ENCODE measurements around the gene PRPF8. TPM values are rescaled to one million over a fixed set of nuclear protein-coding genes. Genes with fewer than 3 reads are reported as not detected.

Gene PRPF8
- total and polyA plus RNA-seq, 4 donors = 50.2 to 110 (median 82.3) TPM

DNA sequence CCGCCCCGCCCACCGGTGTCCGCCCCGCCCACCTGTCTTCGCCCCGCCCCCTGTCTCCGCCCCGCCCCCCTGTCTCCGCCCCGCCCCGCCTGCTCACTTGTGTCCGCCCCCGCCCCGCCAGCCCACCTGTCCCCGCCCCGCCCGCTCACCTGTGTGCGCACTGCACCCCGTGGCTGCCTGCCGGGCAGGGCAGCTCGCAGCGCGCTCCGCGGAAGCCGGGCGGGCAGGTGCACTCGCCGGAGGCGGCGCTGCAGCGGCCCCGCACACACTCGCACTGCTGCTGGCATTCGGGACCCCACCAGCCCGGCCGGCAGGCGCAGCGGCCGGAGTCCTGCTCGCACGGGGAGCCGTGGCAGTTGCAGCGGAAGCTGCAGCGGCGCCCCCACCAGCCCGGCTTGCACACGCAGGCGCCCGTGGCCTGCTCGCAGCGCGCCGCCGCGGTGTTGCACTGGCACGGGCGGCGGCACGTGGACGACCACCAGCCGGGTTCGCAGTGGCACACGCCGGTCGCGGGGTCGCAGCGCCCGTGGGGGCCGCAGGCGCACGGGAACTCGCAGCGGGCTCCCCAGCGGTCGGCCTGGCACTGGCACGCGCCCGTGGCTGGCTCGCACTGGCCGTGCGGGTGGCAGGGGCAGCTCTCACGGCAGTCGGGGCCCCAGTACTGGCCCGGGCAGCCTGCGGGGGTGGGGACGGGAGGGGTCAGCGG is 41.2 kb downstream of the PRPF8 start:
- Histone ChIP-seq H3K4me3 (ENCODE audit: low read depth in 1 of 3, low read length in 3 of 3) (peak overlapping the region in 2 of 3 donors; percentile 32 to 43), H3K36me3 (ENCODE audit: control insufficient read depth in 4 of 4, insufficient read depth in 3 of 4, low read depth in 1 of 4, low read length in 3 of 4) (peaks cover 0 to 8% (median 5%) of the 10 kb centered on the region in 4 donors), H3K27me3 (ENCODE audit: control insufficient read depth in 4 of 4, insufficient read depth in 4 of 4, low read length in 3 of 4) (no peaks in the 10 kb centered on the region), H3K27ac (ENCODE audit: low read depth in 1 of 2, low read length in 2 of 2) (peak overlapping the region; percentile 69 to 72), H3K9ac (ENCODE audit: low read depth in 1 of 2, low read length in 2 of 2) (no peak overlapping the region), H3K4me1 (ENCODE audit: control insufficient read depth in 4 of 4, insufficient read depth in 4 of 4, low read length in 3 of 4) (peaks cover 8 to 42% (median 19%) of the 10 kb centered on the region in 4 donors), H3K9me3 (ENCODE audit: control insufficient read depth in 4 of 4, low read length in 3 of 4) (no peaks in the 10 kb centered on the region)
- WGBS = 6% methylated on average over 90 of the region's 90 CpGs
- TF ChIP-seq, protein P1, sequence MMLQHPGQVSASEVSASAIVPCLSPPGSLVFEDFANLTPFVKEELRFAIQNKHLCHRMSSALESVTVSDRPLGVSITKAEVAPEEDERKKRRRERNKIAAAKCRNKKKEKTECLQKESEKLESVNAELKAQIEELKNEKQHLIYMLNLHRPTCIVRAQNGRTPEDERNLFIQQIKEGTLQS (IDR thresholded peaks at IDR 0.05) = no peak
- TF ChIP-seq SP1 (IDR thresholded peaks at IDR 0.05) (no peak), GABPA (IDR thresholded peaks at IDR 0.05 in 1 of 2, conservative IDR thresholded peaks at IDR 0.05 in 1 of 2) (no peak), FOXA1 (IDR thresholded peaks at IDR 0.05) (no peak), YY1 (IDR thresholded peaks at IDR 0.05) (no peak), FOXA2 (IDR thresholded peaks at IDR 0.05) (no peak), HNF4A (conservative IDR thresholded peaks at IDR 0.05) (no peak), RXRA (IDR thresholded peaks at IDR 0.05) (no peak), NR2F2 (IDR thresholded peaks at IDR 0.05) (no peak)
- TF ChIP-seq, protein P2, sequence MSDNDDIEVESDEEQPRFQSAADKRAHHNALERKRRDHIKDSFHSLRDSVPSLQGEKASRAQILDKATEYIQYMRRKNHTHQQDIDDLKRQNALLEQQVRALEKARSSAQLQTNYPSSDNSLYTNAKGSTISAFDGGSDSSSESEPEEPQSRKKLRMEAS (IDR thresholded peaks at IDR 0.05) = no peak
- TF ChIP-seq, protein P3, sequence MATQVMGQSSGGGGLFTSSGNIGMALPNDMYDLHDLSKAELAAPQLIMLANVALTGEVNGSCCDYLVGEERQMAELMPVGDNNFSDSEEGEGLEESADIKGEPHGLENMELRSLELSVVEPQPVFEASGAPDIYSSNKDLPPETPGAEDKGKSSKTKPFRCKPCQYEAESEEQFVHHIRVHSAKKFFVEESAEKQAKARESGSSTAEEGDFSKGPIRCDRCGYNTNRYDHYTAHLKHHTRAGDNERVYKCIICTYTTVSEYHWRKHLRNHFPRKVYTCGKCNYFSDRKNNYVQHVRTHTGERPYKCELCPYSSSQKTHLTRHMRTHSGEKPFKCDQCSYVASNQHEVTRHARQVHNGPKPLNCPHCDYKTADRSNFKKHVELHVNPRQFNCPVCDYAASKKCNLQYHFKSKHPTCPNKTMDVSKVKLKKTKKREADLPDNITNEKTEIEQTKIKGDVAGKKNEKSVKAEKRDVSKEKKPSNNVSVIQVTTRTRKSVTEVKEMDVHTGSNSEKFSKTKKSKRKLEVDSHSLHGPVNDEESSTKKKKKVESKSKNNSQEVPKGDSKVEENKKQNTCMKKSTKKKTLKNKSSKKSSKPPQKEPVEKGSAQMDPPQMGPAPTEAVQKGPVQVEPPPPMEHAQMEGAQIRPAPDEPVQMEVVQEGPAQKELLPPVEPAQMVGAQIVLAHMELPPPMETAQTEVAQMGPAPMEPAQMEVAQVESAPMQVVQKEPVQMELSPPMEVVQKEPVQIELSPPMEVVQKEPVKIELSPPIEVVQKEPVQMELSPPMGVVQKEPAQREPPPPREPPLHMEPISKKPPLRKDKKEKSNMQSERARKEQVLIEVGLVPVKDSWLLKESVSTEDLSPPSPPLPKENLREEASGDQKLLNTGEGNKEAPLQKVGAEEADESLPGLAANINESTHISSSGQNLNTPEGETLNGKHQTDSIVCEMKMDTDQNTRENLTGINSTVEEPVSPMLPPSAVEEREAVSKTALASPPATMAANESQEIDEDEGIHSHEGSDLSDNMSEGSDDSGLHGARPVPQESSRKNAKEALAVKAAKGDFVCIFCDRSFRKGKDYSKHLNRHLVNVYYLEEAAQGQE (IDR thresholded peaks at IDR 0.05) = no peak
- TF ChIP-seq, protein P4, sequence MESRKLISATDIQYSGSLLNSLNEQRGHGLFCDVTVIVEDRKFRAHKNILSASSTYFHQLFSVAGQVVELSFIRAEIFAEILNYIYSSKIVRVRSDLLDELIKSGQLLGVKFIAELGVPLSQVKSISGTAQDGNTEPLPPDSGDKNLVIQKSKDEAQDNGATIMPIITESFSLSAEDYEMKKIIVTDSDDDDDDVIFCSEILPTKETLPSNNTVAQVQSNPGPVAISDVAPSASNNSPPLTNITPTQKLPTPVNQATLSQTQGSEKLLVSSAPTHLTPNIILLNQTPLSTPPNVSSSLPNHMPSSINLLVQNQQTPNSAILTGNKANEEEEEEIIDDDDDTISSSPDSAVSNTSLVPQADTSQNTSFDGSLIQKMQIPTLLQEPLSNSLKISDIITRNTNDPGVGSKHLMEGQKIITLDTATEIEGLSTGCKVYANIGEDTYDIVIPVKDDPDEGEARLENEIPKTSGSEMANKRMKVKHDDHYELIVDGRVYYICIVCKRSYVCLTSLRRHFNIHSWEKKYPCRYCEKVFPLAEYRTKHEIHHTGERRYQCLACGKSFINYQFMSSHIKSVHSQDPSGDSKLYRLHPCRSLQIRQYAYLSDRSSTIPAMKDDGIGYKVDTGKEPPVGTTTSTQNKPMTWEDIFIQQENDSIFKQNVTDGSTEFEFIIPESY (IDR thresholded peaks at IDR 0.05) = no peak
- DNase-seq (ENCODE audit: low spot score) = no peak

DNA sequence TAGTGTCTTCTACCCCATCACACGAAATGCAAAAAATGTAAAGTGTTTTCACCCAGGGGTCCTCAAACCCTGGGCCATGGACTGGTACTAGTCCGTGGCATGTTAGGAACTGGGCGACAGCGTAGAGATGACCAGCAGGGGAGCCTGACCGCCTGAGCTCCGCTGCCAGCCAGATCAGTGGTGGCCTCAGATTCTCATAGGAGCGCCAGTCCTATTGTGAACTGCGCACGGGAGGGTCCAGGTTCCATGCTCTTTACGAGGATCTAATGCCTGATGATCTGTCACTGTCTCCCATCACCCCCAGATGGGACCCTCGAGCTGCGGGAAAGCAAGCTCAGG is 43.6 kb downstream of the PRPF8 start:
- TF ChIP-seq FOXA2 (IDR thresholded peaks at IDR 0.05) (no peak), RAD21 (IDR thresholded peaks at IDR 0.05) (no peak), HNF4A (conservative IDR thresholded peaks at IDR 0.05) (no peak), TAF1 (conservative IDR thresholded peaks at IDR 0.05) (no peak), SP1 (IDR thresholded peaks at IDR 0.05) (no peak), NR2F2 (IDR thresholded peaks at IDR 0.05) (no peak), YY1 (IDR thresholded peaks at IDR 0.05) (no peak), FOXA1 (IDR thresholded peaks at IDR 0.05) (no peak)
- TF ChIP-seq, protein P3 (IDR thresholded peaks at IDR 0.05) = no peak
- peaks cover 3 to 11% (median 8%) of the 10 kb centered on the region in 4 donors for H3K36me3 ChIP-seq (ENCODE audit: control insufficient read depth in 4 of 4, insufficient read depth in 3 of 4, low read depth in 1 of 4, low read length in 3 of 4)
- 88% methylated on average over 12 of the region's 12 CpGs for WGBS
- H3K4me3 ChIP-seq (ENCODE audit: low read depth in 1 of 3, low read length in 3 of 3) = no peak overlapping the region
- H3K9me3 ChIP-seq (ENCODE audit: control insufficient read depth in 4 of 4, low read length in 3 of 4) = no peaks in the 10 kb centered on the region
- no peak overlapping the region for H3K9ac ChIP-seq (ENCODE audit: low read depth in 1 of 2, low read length in 2 of 2)
- H3K27me3 ChIP-seq (ENCODE audit: control insufficient read depth in 4 of 4, insufficient read depth in 4 of 4, low read length in 3 of 4) = no peaks in the 10 kb centered on the region
- DNase-seq (ENCODE audit: low spot score) = no peak
- H3K4me1 ChIP-seq (ENCODE audit: control insufficient read depth in 4 of 4, insufficient read depth in 4 of 4, low read length in 3 of 4) = peaks cover 5 to 22% (median 12%) of the 10 kb centered on the region in 4 donors
- H3K27ac ChIP-seq (ENCODE audit: low read depth in 1 of 2, low read length in 2 of 2) = no peak overlapping the region

All from liver (tissue), 9 donors.